Measurements from ENCODE around the gene ADAMTS20.

Gene ADAMTS20

DNA sequence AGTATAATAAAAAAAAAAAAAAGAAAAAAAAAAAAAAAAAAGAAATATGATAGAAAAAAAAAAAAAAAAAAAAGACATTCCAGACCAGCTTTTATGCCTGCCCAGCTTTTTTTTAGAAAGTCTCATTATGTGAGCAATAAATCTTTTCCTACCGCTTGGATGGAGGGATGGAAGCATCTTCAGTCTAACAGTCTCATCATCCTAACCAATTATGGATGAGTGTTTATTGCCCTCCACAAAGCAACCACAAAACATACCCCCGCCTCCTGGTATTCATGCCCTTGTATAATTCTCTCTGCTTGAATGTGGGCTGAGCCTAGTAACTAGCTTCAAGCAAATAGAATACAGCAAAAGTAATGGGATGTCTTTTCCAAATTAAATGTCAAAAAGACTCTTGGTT is 33.7 kb upstream of the ADAMTS20 start:
- Histone ChIP-seq H3K4me3 (no peak overlapping the region), H3K27ac (no peak overlapping the region), H3K27me3 (no peaks in the 10 kb centered on the region), H3K36me3 (no peaks in the 10 kb centered on the region), H3K9me3 (no peaks in the 10 kb centered on the region), H3K4me1 (no peaks in the 10 kb centered on the region)
- intact Hi-C loops (cut with DNase I; ENCODE audit: low total_unique reads) = no loop called here
- TF ChIP-seq CTCF (IDR thresholded peaks at IDR 0.05) = no peak
- DNase-seq = no peak

- intact Hi-C loops (cut with DNase I; ENCODE audit: low total_unique reads) = no loop called here
- Histone ChIP-seq H3K27me3 (no peaks in the 10 kb centered on the region), H3K4me3 (no peak overlapping the region), H3K4me1 (no peaks in the 10 kb centered on the region), H3K9me3 (no peaks in the 10 kb centered on the region), H3K36me3 (no peaks in the 10 kb centered on the region), H3K27ac (no peak overlapping the region)
- DNase-seq = no peak
- no peak for TF ChIP-seq CTCF (IDR thresholded peaks at IDR 0.05)
Measured at GRCh38 chr12:43580601-43581000, 28.6 kb upstream of the ADAMTS20 start.

GRCh38 chr12:43579206-43579605 is 27.2 kb upstream of the ADAMTS20 start:
- no peak overlapping the region for H3K4me3 ChIP-seq
- no peaks in the 10 kb centered on the region for H3K9me3 ChIP-seq
- H3K4me1 ChIP-seq = no peaks in the 10 kb centered on the region
- H3K36me3 ChIP-seq = no peaks in the 10 kb centered on the region
- TF ChIP-seq CTCF (IDR thresholded peaks at IDR 0.05) = no peak
- no peak for DNase-seq
- intact Hi-C loops (cut with DNase I; ENCODE audit: low total_unique reads) = no loop called here
- no peaks in the 10 kb centered on the region for H3K27me3 ChIP-seq
- H3K27ac ChIP-seq = no peak overlapping the region

DNA sequence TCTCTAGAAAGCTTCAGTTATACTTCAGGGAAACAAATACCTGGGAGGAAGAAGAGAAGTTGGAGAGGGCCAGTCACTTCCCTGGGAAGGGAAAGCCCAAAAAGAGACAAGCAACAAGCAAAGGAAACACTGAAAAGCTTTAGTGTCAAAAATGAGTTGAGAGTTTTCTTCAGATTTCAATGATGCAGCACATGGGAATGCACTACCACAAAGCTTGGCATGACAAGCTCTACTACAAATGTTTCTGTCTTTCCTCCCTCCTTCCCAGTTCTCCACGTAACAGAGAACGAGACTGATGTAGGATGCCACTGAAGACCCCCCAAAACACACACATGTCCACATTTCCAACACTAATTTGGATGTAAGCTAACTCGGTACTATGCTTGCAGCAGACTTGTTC is 26.8 kb upstream of the ADAMTS20 start:
- no peaks in the 10 kb centered on the region for H3K36me3 ChIP-seq
- TF ChIP-seq CTCF (IDR thresholded peaks at IDR 0.05) = no peak
- H3K4me1 ChIP-seq = no peaks in the 10 kb centered on the region
- H3K9me3 ChIP-seq = no peaks in the 10 kb centered on the region
- no peaks in the 10 kb centered on the region for H3K27me3 ChIP-seq
- DNase-seq = no peak
- intact Hi-C loops (cut with DNase I; ENCODE audit: low total_unique reads) = no loop called here
- no peak overlapping the region for H3K4me3 ChIP-seq
- H3K27ac ChIP-seq = no peak overlapping the region

DNA sequence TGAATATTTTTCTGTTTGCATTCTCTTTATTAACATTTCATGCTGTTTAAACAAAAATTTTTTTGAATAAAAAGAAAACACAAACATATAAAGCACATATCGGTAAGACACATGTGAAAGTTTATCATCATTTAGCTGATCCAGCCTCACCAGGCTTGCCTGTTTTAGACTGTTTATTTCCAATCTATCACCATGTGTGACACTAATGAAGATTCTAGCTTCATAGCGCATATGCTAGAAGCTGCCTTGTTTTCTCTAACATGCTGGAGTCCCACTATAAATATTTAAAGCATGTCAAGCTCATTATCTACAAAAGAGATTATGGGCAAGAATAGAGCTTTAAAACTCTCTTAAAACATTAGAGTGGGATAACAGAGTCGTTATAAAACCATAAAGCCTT is 25.4 kb upstream of the ADAMTS20 start:
- Histone ChIP-seq H3K27me3 (no peaks in the 10 kb centered on the region), H3K36me3 (no peaks in the 10 kb centered on the region), H3K27ac (no peak overlapping the region), H3K4me1 (no peaks in the 10 kb centered on the region), H3K4me3 (no peak overlapping the region), H3K9me3 (no peaks in the 10 kb centered on the region)
- no peak for TF ChIP-seq CTCF (IDR thresholded peaks at IDR 0.05)
- intact Hi-C loops (cut with DNase I; ENCODE audit: low total_unique reads) = no loop called here
- no peak for DNase-seq

DNA sequence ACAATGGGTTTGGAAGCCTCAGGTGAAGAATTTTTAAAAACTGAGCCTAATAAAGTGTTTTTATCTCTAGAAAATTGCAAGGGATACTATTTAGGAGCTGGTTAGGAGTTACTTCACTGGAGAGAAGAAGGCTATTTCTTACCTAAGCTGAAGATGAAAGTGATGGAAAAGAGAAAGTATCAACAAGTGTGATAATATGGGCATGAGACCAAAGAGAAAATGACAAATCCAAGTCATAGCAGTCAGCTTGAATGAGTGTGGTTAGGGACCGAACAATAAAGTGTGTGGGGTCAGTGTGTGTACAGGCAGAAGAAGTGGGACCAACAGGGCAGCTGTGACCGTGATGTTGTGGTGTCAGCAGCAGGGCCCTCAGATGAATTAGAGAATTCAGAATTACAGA is 24.2 kb upstream of the ADAMTS20 start:
- Histone ChIP-seq H3K27ac (no peak overlapping the region), H3K4me1 (no peaks in the 10 kb centered on the region), H3K9me3 (peaks cover 0 to 3% (median 0%) of the 10 kb centered on the region in 3 donors), H3K27me3 (no peaks in the 10 kb centered on the region), H3K4me3 (no peak overlapping the region), H3K36me3 (no peaks in the 10 kb centered on the region)
- intact Hi-C loops (cut with DNase I; ENCODE audit: low total_unique reads) = no loop called here
- TF ChIP-seq CTCF (IDR thresholded peaks at IDR 0.05) = no peak
- DNase-seq = no peak

Measured in tibial artery (tissue), 4 donors.